Central memory CD8-positive, alpha-beta T cell (primary cell): Measurements from ENCODE around the gene KHNYN.

ENCODE experiments used
- ATAC-seq: fragments of 150-1000 bp; cut with Tn5 transposase; replicated peaks from 2 replicates; pipeline ENCODE4 v1.10.0; 2022; ENCODE audit warnings: mild to moderate bottlenecking, moderate FRiP score, moderate number of reproducible peaks; ENCODE audit not compliant: poor library complexity, severe bottlenecking; ENCODE audit errors: extremely low read depth
- DNase-seq, 2 donors: peaks; one replicate each; pipeline ENCODE4 v3.0.0; 2021; ENCODE audit warnings: low spot score in 2 of 2
- H3K27ac Mint-ChIP-seq: one replicate; pipeline ENCODE4 v1.8.0; 2022; ENCODE audit warnings: low read depth, mild to moderate bottlenecking, moderate library complexity, mixed read lengths
- H3K27me3 Mint-ChIP-seq: one replicate; pipeline ENCODE4 v1.8.0; 2022; ENCODE audit warnings: mixed read lengths
- H3K36me3 Mint-ChIP-seq: one replicate; pipeline ENCODE4 v1.8.0; 2022; ENCODE audit warnings: mild to moderate bottlenecking, moderate library complexity, mixed read lengths; ENCODE audit not compliant: insufficient read depth
- H3K4me1 Mint-ChIP-seq: one replicate; pipeline ENCODE4 v1.8.0; 2022; ENCODE audit warnings: mixed read lengths
- H3K4me3 Mint-ChIP-seq: one replicate; pipeline ENCODE4 v1.8.0; 2022; ENCODE audit warnings: mild to moderate bottlenecking, moderate library complexity, mixed read lengths
- H3K9me3 Mint-ChIP-seq: one replicate; pipeline ENCODE4 v1.8.0; 2022; ENCODE audit warnings: mixed read lengths

KHNYN gene

DNA sequence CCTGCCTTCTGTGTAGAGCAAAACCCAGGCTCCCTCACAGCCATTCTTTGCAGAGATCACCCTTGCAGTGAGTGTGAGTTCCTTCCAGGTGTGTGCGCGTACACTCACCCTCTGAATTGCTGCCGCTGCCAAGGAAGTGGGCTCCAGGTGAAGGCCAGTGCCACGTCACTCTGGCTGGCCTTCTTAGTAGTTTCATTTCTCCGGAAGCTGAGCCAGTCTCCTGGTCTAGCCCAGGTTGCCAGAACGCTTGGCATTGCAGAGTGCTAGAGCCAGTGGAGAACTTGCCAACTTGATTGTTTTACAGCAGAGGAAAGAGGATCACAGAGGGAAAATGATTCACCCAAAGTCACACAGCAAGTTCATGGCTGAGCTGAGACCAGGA is 11.3 kb upstream of the KHNYN start:
- Mint-ChIP-seq H3K27ac (no peak overlapping the region), H3K36me3 (peaks cover 2% of the 10 kb centered on the region), H3K4me3 (no peak overlapping the region), H3K4me1 (no peaks in the 10 kb centered on the region), H3K27me3 (peaks cover 28% of the 10 kb centered on the region), H3K9me3 (no peaks in the 10 kb centered on the region)
- ATAC-seq (no peak), DNase-seq (no peak)

DNA sequence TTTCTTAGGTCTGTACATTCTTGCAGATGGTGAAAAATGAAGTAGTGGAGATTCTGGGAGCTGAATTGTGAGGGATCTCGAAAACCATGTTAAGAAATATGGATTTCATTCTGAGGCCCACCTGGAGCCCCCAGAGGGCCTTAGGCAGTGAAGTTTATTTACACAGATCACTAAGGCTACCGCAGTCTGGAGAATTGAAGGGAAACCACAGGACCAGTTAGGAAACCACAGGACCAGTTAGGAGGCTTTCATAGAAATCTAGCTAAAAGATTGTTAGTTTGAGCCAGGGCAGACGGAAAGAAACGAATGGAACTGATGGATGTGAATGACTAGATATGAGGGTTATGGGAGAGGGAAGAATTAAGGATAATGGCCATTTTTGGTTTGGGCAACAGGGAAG is 7.5 kb upstream of the KHNYN start:
- Mint-ChIP-seq H3K36me3 (peaks cover 4% of the 10 kb centered on the region), H3K9me3 (no peaks in the 10 kb centered on the region), H3K27ac (no peak overlapping the region), H3K4me1 (peaks cover 5% of the 10 kb centered on the region), H3K27me3 (peaks cover 13% of the 10 kb centered on the region), H3K4me3 (no peak overlapping the region)
- no peak for ATAC-seq
- no peak for DNase-seq

GRCh38 chr14:24422694-24423601 is 6.8 kb upstream of the KHNYN start:
- H3K9me3 Mint-ChIP-seq, result no peaks in the 10 kb centered on the region
- H3K4me3 Mint-ChIP-seq, result no peak overlapping the region
- peaks cover 5% of the 10 kb centered on the region for H3K4me1 Mint-ChIP-seq
- no peak for DNase-seq
- no peak overlapping the region for H3K27ac Mint-ChIP-seq
- H3K27me3 Mint-ChIP-seq, result peaks cover 13% of the 10 kb centered on the region
- no peak for ATAC-seq
- peaks cover 4% of the 10 kb centered on the region for H3K36me3 Mint-ChIP-seq

DNA sequence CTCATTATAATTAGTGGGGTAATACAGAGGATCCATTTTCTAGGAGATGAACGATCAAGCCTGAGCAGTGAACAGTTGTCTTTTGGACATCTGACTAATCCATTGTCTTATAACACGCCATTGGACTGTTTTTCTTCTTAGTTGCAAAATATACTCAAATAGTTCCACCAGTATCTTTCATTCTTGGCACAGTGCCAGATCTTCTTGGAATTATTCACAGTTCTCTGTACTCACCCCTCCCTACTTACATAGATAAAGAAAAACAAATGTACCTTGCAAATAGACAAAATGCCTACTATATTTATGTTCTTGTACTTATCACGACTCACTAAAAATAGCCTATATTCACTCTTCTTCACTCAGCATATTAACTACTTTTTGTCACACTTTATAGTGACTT is 4.0 kb upstream of the KHNYN start:
- Mint-ChIP-seq H3K27me3 (no peaks in the 10 kb centered on the region), H3K36me3 (peaks cover 7% of the 10 kb centered on the region), H3K4me1 (peaks cover 15% of the 10 kb centered on the region), H3K9me3 (no peaks in the 10 kb centered on the region), H3K4me3 (no peak overlapping the region), H3K27ac (peak overlapping the region; percentile 7)
- DNase-seq (no peak), ATAC-seq (no peak)

DNA sequence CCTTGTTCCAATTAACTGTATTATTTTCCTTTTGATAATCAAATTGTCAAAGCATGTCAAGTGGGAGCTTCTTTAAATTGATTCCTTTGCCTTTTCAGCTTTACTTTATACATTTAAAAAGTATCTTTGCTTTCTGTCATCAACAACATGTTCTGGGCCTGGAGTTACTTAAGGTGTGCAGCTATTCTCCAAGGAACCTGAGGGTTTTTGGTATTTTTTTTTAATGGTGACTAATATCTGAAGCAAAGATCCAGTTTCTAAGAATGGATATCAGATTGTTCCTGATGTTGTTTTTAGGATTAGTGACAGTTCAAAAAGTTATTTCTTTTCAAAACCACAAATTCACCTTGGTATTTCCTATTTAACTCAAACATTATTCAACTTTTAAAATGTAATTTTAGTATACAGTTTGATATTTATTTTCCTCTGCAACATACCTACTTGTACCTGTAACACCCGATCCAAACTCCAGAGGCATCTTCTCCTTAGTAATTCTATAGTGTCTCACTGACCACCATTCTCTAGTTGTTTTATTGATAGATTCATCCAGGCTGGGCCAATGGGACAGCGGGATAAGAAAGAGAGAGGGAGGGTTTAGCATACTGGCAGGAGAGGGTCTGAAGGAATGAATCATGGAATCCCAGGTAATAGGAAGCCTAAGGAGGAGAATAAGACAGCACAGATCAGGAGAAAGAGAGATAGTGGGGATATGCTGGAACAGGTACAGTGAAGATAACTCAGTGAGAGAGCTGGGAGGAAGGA is 3.4 kb upstream of the KHNYN start:
- Mint-ChIP-seq H3K27ac (peak overlapping the region; percentile 7), H3K36me3 (peaks cover 12% of the 10 kb centered on the region), H3K27me3 (no peaks in the 10 kb centered on the region), H3K4me3 (no peak overlapping the region), H3K9me3 (no peaks in the 10 kb centered on the region), H3K4me1 (peaks cover 21% of the 10 kb centered on the region)
- ATAC-seq (no peak), DNase-seq (no peak)

GRCh38 chr14:24426912-24427536 is 2.7 kb upstream of the KHNYN start:
- Mint-ChIP-seq H3K36me3 (peaks cover 19% of the 10 kb centered on the region), H3K27me3 (no peaks in the 10 kb centered on the region), H3K4me1 (peaks cover 28% of the 10 kb centered on the region), H3K9me3 (no peaks in the 10 kb centered on the region), H3K27ac (no peak overlapping the region), H3K4me3 (no peak overlapping the region)
- DNase-seq, result no peak
- no peak for ATAC-seq

GRCh38 chr14:24427537-24428508 is 1.9 kb upstream of the KHNYN start:
- Mint-ChIP-seq H3K4me3 (peak overlapping the region; percentile 35), H3K9me3 (no peaks in the 10 kb centered on the region), H3K4me1 (peaks cover 29% of the 10 kb centered on the region), H3K27ac (no peak overlapping the region), H3K27me3 (no peaks in the 10 kb centered on the region), H3K36me3 (peaks cover 23% of the 10 kb centered on the region)
- ATAC-seq, result no peak
- DNase-seq, result peak in 1 of 2 donors; percentile 9

DNA sequence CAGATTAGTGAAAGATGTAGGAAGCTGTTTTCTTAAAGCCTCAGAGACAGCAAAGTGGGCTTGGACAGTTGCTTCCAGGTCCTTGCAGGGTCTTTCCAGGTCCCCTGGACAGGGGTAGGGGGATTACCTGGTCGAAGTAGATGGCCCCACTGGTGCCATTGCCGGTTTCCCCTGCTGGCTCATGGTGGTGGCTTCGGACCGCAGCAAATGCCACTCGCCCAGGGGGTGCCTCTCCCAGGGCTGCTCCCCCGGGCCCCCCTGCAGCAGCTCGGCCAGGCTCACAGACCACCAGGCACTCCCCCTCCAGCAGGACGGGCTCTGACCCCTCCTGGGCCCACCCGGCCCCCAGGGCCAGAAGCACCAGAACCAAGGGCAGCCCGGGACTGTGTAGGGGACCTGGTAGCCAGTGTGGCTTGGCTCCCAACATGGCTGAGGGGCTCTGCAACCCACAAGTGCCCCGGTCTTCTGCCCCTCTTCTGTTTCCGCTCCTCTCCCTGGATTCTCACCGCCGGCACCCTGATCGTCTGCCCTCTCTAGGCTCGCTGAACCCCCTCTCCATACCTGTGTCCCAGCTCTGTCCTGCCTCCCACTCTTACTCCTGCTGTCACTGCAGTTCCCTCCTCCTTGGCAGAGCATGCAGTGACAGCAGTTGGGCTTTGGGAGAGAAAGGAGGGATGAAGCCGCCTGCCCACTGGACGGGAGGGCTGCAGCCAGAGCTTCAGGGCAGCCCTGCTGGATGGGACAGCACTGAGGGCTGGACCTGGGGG is 943 bp upstream of the KHNYN start:
- DNase-seq (peak in 1 of 2 donors; percentile 12), ATAC-seq (no peak)
- Mint-ChIP-seq H3K4me3 (peak overlapping the region; percentile 83), H3K4me1 (peaks cover 37% of the 10 kb centered on the region), H3K9me3 (no peaks in the 10 kb centered on the region), H3K27ac (peak overlapping the region; percentile 83), H3K36me3 (peaks cover 31% of the 10 kb centered on the region), H3K27me3 (no peaks in the 10 kb centered on the region)

GRCh38 chr14:24430143-24430681 is 458 bp downstream of the KHNYN start:
- DNase-seq (peak; percentile 39 to 45), ATAC-seq (peak; percentile 58)
- H3K9me3 Mint-ChIP-seq, result no peaks in the 10 kb centered on the region
- H3K36me3 Mint-ChIP-seq, result peaks cover 39% of the 10 kb centered on the region
- H3K27ac Mint-ChIP-seq, result peak overlapping the region; percentile 83
- H3K4me1 Mint-ChIP-seq, result peaks cover 39% of the 10 kb centered on the region
- peak overlapping the region; percentile 83 for H3K4me3 Mint-ChIP-seq
- H3K27me3 Mint-ChIP-seq, result no peaks in the 10 kb centered on the region

DNA sequence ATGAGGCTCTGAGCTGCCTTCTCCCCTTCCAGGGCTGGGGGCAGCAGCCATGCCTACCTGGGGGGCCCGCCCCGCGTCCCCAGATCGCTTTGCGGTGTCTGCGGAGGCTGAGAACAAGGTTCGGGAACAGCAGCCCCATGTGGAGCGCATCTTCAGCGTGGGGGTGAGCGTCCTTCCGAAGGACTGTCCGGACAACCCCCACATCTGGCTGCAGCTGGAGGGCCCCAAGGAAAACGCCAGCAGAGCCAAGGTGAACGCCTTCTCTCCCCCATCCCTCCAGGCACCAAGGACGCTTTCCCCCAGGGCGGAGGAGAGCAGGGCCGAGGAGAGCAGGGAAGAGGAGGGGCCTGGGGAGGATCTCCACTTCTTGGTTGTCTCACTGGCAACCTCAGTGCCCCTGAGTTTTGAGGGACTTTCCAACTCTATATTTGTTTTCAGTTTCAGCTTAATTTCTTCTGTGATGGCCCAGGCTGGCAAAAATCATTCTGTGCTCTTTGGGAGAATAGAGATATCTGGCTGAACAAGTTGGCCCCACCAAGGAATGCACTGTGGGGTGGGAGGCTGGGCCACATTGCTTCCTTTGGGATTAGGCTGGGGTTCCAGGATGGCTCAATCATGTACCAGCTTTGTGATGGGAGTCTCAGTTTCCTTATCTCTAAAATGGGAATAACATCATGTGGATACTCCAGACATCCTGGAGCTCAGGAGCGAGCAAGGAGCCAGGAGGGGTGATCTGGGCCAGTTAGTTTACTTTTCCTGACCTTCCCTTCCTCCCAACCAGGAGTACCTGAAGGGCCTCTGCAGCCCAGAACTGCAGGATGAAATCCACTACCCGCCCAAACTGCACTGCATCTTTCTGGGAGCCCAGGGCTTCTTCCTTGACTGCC is 1.2 kb downstream of the KHNYN start:
- peak overlapping the region; percentile 83 for H3K4me3 Mint-ChIP-seq
- peak; percentile 61 for ATAC-seq
- peak overlapping the region; percentile 83 for H3K27ac Mint-ChIP-seq
- H3K4me1 Mint-ChIP-seq, result peaks cover 42% of the 10 kb centered on the region
- H3K36me3 Mint-ChIP-seq, result peaks cover 40% of the 10 kb centered on the region
- no peaks in the 10 kb centered on the region for H3K9me3 Mint-ChIP-seq
- peak; percentile 23 to 48 for DNase-seq
- H3K27me3 Mint-ChIP-seq, result no peaks in the 10 kb centered on the region
